GM18517 (cell line): Measurements from ENCODE around the gene SBNO1.
"Not testable (repeated sequence)": the region's sequence is repeated elsewhere in the genome, so short reads cannot be mapped to it uniquely, and the experiment has no call there.

Experiments
- ATAC-seq: cut with Tn5 transposase; IDR thresholded peaks from one replicate; pipeline ENCODE4 v1.9.1; 2021; ENCODE audit warnings: mild to moderate bottlenecking, moderate library complexity; ENCODE audit not compliant: unreplicated experiment

Gene SBNO1

DNA sequence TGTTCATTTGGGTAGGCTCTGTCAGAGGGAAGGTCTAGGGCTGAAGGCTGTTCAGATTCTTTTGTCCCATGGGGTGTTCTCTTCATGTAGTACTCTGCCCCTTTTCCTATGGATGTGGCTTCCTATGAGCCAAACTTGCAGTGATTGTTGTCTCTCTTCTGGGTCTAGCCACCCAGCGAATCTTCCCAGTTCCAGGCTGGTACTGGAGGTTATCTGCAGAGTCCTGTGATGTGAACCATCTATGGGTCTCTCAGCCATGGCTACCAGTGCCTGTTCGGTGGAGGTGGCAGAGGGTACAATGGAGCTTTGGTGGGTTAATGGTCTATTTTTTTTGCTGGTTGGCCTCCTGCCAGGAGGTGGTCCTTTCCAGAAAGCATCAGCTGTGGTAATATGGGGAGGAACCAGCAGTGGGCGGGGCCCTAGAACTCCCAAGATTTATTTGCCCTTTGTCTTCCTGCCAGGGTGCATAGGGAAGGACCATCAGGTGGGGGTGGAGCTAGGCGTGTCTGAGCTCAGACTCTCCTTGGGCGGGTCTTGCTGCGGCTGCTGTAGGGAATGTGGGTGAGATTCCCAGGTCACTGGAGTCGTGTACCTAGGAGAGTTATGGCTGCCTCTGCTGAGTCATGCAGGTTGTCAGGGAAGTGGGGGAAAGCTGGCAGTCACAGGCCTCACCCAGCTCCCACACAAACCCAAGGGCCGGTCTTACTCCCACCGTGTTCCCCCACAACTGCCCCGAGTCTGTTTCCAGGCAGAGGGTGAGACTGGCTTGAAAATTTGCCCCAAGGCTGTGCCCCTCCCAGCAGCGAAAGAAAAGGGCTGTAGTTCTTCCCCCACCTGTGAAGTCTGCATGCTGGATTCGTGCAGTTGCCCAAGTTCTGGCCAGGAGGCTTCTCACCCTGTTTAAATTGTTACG, 113.9 kb downstream of the SBNO1 start:
- ATAC-seq: no peak

DNA sequence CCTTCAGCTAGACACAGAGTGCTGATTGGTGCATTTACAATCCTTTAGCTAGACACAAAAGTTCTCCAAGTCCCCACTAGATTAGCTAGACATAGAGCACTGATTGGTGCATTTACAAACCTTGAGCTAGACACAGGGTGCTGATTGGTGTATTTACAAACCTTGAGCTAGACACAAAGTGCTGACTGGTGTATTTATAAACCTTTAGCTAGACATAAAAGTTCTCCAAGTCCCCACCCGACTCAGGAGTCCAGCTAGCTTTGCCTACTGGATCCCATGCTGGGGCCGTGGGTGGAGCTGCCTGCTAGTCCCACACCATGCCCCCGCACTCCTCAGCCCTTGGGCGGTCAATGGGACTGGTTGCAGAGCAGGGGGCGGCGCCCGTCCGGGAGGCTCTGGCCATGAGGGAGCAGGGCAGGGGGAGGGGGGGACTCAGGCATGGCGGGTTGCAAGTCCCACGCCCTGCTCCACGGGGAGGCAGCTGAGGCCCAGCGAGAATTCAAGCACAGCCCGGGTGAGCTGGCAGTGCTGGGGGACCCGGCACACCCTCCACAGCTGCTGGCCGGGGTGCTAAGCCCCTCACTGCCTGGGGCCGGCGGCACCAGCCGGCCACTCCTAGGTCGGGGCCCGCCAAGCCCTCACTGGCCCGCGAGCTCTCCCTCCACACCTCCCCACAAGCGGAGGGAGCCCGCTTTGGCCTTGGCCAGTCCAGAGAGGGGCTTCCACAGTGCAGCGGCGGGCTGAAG, 115.5 kb downstream of the SBNO1 start:
- ATAC-seq: not testable (repeated sequence)

DNA sequence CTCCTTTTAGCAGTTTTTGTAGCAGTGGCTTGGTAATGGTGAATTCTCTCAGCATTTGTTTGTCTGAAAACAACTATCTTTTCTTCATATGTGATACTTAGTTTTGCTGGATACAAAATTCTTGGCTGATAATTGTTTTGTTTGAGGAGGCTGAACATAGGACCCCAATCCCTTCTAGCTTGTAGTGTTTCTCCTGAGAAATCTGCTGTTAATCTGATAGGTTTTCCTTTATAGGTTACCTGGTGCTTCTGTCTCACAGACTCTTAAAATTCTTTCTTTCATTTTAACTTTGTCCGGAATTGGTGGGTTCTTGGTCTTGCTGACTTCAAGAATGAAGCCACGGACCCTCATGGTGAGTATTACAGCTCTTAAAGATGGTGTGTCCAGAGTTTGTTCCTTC, 116.5 kb downstream of the SBNO1 start:
- not testable (repeated sequence) for ATAC-seq

DNA sequence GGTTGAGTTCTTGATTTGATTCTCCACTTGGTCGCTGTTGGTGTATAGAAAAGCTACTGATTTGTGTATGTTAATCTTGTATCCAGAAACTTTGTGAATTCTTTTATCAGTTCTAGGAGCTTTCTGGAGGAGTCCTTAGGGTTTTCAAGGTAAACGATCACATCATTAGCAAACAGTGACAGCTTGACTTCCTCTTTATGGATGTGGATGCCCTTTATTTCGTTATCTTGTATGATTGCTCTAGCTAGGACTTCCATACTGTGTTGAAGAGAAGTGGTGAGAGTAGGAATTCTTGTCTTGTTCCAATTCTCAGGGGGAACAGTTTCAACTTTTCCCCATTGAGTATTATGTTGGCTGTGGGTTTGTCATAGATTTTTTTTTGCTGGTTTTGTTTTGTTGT, 119.0 kb downstream of the SBNO1 start:
- ATAC-seq: no peak

DNA sequence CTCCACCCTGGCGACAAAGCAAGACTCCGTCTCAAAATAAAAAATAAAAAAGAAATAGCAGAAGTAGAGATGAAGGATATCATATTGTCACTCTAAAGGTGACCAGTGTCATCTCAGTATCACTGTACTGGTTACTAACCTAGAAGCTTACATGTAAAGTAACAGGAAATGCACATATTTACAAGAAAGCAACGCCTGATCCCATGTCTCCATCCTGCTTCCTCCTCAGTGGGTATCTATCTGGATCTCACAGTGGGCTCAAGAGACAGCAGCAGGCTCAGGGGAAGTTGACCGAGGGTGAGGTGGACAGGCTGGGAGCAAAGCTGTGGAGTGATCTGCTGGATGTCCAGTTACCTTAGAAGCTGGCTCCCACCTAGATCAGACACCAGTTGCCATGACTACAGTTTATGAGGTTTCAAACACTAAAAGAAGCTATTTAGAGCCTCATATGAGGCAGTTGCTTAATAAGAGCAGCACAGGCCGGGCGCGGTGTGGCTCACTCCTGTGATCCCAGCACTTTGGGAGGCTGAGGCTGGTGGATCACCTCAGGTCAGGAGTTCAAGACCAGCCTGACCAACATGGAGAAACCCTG, 120.9 kb downstream of the SBNO1 start:
- ATAC-seq: no peak

DNA sequence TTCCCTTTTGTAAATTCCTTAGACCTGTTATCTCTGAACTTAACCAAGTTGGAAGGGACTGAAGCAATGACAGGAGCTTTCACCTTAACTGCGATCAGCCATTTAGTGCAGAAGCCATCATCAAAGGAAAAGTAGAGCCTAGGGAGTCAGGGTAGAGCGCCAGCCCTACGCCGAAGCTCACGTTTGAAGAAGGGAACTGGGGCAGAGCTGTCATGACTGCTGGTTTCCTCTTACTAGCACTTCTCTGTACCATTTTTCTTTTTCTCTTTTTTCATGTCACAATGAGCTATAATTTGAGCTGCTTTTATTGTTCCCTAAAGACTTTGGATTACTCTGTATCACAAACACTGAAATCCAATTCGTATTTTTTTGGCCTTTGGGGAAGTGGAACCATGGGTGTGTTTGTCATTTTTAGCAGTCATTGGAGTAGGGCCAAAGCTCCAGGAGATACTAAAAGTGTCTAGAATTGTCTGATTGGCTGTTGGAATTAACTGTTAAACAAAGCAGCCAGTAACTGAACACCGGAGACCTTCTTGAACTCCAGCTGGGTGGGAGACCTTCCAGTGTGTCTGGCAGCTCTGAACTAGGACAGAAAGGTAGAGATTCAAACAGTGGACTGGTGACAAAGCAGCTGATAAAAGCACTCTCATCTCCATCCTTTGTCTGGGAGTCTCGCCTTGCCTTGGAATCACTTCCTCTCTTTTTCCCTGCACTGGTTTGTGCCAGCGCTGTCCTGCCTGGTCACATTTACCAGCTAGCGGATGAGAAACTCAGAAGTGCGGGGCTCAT, 122.3 kb downstream of the SBNO1 start:
- no peak for ATAC-seq
